PC-9 (cell line): ENCODE data around the gene SNX25. TPM values are rescaled to one million over a fixed set of nuclear protein-coding genes. Genes with fewer than 3 reads are reported as not detected.

Experiments used
- BruUV-seq: library from RNA; stranded (reverse); fragments of 400-500 nt; replicated peaks from 2 replicates; lab custom pipeline; 2021; lab: Mats Ljungman, UMichigan
- CTCF ChIA-PET: fragments of 300-600 bp; sonication (Branson Sonifier 250); formaldehyde crosslinking; loops from one replicate; lab custom pipeline; 2022; ENCODE audit warnings: antibody characterized with exemption; lab: Charles Lee
- POLR2A ChIA-PET: fragments of 300-600 bp; sonication (Branson Sonifier 250); formaldehyde crosslinking; loops from one replicate; lab custom pipeline; 2022; ENCODE audit warnings: antibody characterized with exemption; ENCODE audit not compliant: unreplicated experiment; lab: Charles Lee
- DNase-seq, 2 experiments: peaks; one replicate each; pipeline versions ENCODE4 v3.0.0 to v3.0.0-alpha.2; 2015 to 2022; ENCODE audit warnings: mixed read lengths in 1 of 2
- H2AFZ ChIP-seq: fragments of 200-600 bp; sonication (generic); 2 replicates; pipeline ENCODE4 v1.8.1; 2017; ENCODE audit warnings: antibody characterized with exemption
- H3F3A ChIP-seq: fragments of 200-600 bp; sonication (generic); 2 replicates; pipeline ENCODE4 v1.8.1; 2017; ENCODE audit warnings: antibody characterized with exemption, mild to moderate bottlenecking, low read depth; ENCODE audit not compliant: insufficient read depth
- H3K27ac ChIP-seq: fragments of 200-600 bp; sonication (generic); 2 replicates; pipeline ENCODE4 v1.6.1; 2016; ENCODE audit warnings: mixed run types
- H3K27me3 ChIP-seq: fragments of 200-600 bp; sonication (generic); 2 replicates; pipeline ENCODE4 v1.6.1; 2016; ENCODE audit warnings: low read depth, mixed run types; ENCODE audit not compliant: insufficient read depth
- H3K36me3 ChIP-seq: fragments of 200-600 bp; sonication (generic); 2 replicates; pipeline ENCODE4 v1.6.1; 2016; ENCODE audit warnings: low read depth, mixed run types
- H3K4me1 ChIP-seq: fragments of 200-600 bp; sonication (generic); replicated peaks from 2 replicates; pipeline ENCODE4 v1.6.1; 2016; ENCODE audit warnings: mixed run types; ENCODE audit not compliant: insufficient read depth
- H3K4me2 ChIP-seq: fragments of 200-600 bp; sonication (generic); 2 replicates; pipeline ENCODE4 v1.6.1; 2017; ENCODE audit warnings: mixed run types
- H3K4me3 ChIP-seq: fragments of 200-600 bp; sonication (generic); 2 replicates; pipeline ENCODE4 v1.6.1; 2016; ENCODE audit warnings: mixed run types
- H3K79me2 ChIP-seq: fragments of 200-600 bp; sonication (generic); 2 replicates; pipeline ENCODE4 v1.6.1; 2017; ENCODE audit warnings: low read depth, mixed run types
- H3K9me2 ChIP-seq: fragments of 200-600 bp; sonication (generic); 2 replicates; pipeline ENCODE4 v1.8.1; 2017; ENCODE audit warnings: mild to moderate bottlenecking; ENCODE audit not compliant: insufficient read depth
- H3K9me3 ChIP-seq: fragments of 200-600 bp; sonication (generic); 2 replicates; pipeline ENCODE4 v1.8.1; 2016; ENCODE audit warnings: low read depth; ENCODE audit not compliant: insufficient read depth
- H4K20me1 ChIP-seq: fragments of 200-600 bp; sonication (generic); 2 replicates; pipeline ENCODE4 v1.8.1; 2017; ENCODE audit not compliant: insufficient read depth
- CTCF ChIP-seq: fragments of 200-600 bp; sonication (generic); conservative IDR thresholded peaks from 2 replicates; pipeline ENCODE4 v1.6.1; 2017; ENCODE audit warnings: mixed run types, antibody characterized with exemption, mild to moderate bottlenecking, moderate library complexity
- EZH2 ChIP-seq: fragments of 200-600 bp; sonication (generic); IDR thresholded peaks from 2 replicates; pipeline ENCODE4 v1.8.0; 2017; ENCODE audit warnings: antibody characterized with exemption, low read depth
- intact Hi-C: fragments of 100-400 bp; cut with micrococcal nuclease; formaldehyde crosslinking; loops from one replicate; pipeline ENCODE4 v1.10.0; 2022; ENCODE audit not compliant: unreplicated experiment
- total RNA-seq: library from RNA; stranded (reverse); gene quantifications from 2 replicates; pipeline ENCODE4 v1.2.3, GENCODE V29; 2021

SNX25 gene
- total RNA-seq, 1 experiment from 2014 or later = 18.0 TPM

GRCh38 chr4:185243879-185244278 is 34.5 kb downstream of the SNX25 start:
- H3K79me2 ChIP-seq = no peaks in the 10 kb centered on the region
- no peak overlapping the region for H3K4me3 ChIP-seq

GRCh38 chr4:185244763-185245162 is 35.4 kb downstream of the SNX25 start:
- Histone ChIP-seq H3K4me3 (no peak overlapping the region), H3K4me2 (no peak overlapping the region), H3K27ac (no peak overlapping the region), H2AFZ (no peak overlapping the region), H3K4me1 (no peaks in the 10 kb centered on the region), H3K27me3 (no peaks in the 10 kb centered on the region), H3F3A (no peaks in the 10 kb centered on the region), H3K9me3 (no peaks in the 10 kb centered on the region), H3K79me2 (no peaks in the 10 kb centered on the region), H3K9me2 (no peaks in the 10 kb centered on the region), H4K20me1 (no peaks in the 10 kb centered on the region), H3K36me3 (no peaks in the 10 kb centered on the region)
- POLR2A ChIA-PET = no interaction called here
- TF ChIP-seq EZH2 = no peak
- TF ChIP-seq CTCF = no peak
- intact Hi-C loops = no loop called here
- CTCF ChIA-PET = no interaction called here
- no peak for DNase-seq
- BruUV-seq = no TSS peak

More at GRCh38 chr4:185243879-185244278, 34.5 kb downstream of the SNX25 start:
- Histone ChIP-seq H4K20me1 (no peaks in the 10 kb centered on the region), H3K4me2 (no peak overlapping the region), H2AFZ (no peak overlapping the region), H3K27ac (no peak overlapping the region), H3K9me3 (no peaks in the 10 kb centered on the region), H3K27me3 (no peaks in the 10 kb centered on the region), H3K9me2 (no peaks in the 10 kb centered on the region), H3K36me3 (no peaks in the 10 kb centered on the region), H3K4me1 (no peaks in the 10 kb centered on the region), H3F3A (no peaks in the 10 kb centered on the region)
- intact Hi-C loops = no loop called here
- no TSS peak for BruUV-seq
- CTCF ChIA-PET = no interaction called here
- no peak for TF ChIP-seq CTCF
- no peak for TF ChIP-seq EZH2
- DNase-seq = no peak
- POLR2A ChIA-PET = no interaction called here

- no peaks in the 10 kb centered on the region for H3K4me1 ChIP-seq
- no peak overlapping the region for H2AFZ ChIP-seq
- intact Hi-C loops = no loop called here
- no peaks in the 10 kb centered on the region for H3F3A ChIP-seq
- H3K36me3 ChIP-seq = no peaks in the 10 kb centered on the region
- no peaks in the 10 kb centered on the region for H3K9me3 ChIP-seq
- H3K27me3 ChIP-seq = no peaks in the 10 kb centered on the region
- CTCF ChIA-PET = no interaction called here
- no peaks in the 10 kb centered on the region for H3K79me2 ChIP-seq
- no peaks in the 10 kb centered on the region for H3K9me2 ChIP-seq
- H3K4me3 ChIP-seq = no peak overlapping the region
- TF ChIP-seq EZH2 = no peak
- no peak for TF ChIP-seq CTCF
- H4K20me1 ChIP-seq = no peaks in the 10 kb centered on the region
- no peak overlapping the region for H3K4me2 ChIP-seq
- BruUV-seq = no TSS peak
- H3K27ac ChIP-seq = no peak overlapping the region
- POLR2A ChIA-PET = no interaction called here
- no peak for DNase-seq
These were observed 37.1 kb downstream of the SNX25 start for GRCh38 chr4:185246453-185246852.
